ENCODE data around the gene CYB5R2.

DNA sequence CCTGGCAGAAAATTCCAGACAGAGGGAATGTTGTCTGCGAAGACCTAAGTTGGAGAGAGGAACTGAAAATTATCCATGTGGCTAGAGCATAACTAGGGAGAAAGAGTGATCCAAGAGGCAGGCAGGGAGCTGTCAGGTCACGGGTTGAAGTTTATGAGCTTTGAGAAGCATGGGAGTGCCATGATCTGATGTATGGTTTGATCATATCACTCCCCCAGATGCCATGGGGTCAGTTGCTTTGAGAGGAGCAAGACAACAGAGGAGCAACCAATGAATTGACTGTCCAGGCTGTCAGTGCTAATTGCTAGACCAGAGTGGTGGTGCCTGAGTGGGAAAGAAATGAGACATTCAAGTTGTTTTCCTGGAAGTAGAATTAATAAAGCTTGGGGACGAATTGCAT lies 54.0 kb downstream of the CYB5R2 start:
- TF ChIP-seq, protein P1, sequence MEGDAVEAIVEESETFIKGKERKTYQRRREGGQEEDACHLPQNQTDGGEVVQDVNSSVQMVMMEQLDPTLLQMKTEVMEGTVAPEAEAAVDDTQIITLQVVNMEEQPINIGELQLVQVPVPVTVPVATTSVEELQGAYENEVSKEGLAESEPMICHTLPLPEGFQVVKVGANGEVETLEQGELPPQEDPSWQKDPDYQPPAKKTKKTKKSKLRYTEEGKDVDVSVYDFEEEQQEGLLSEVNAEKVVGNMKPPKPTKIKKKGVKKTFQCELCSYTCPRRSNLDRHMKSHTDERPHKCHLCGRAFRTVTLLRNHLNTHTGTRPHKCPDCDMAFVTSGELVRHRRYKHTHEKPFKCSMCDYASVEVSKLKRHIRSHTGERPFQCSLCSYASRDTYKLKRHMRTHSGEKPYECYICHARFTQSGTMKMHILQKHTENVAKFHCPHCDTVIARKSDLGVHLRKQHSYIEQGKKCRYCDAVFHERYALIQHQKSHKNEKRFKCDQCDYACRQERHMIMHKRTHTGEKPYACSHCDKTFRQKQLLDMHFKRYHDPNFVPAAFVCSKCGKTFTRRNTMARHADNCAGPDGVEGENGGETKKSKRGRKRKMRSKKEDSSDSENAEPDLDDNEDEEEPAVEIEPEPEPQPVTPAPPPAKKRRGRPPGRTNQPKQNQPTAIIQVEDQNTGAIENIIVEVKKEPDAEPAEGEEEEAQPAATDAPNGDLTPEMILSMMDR (conservative IDR thresholded peaks at IDR 0.05; ENCODE audit: low read length): no peak
- TF ChIP-seq EZH2phosphoT487 (IDR thresholded peaks at IDR 0.05; ENCODE audit: borderline replicate concordance): no peak

Measured in Loucy (cell line).